H1 (cell line): ENCODE measurements around the gene SVIL. TPM values are rescaled to one million over a fixed set of nuclear protein-coding genes. Genes with fewer than 3 reads are reported as not detected.
A peak's percentile ranks its signal among the peaks of the same experiment; 100 is the strongest.

Experiments used
- CTCF ChIA-PET: fragments of 300-600 bp; sonication (Branson Sonifier 250); formaldehyde crosslinking; loops from one replicate; lab custom pipeline; 2021; ENCODE audit not compliant: partially characterized antibody; lab: Charles Lee
- POLR2A ChIA-PET: fragments of 300-600 bp; sonication (Branson Sonifier 250); formaldehyde crosslinking; loops from one replicate; lab custom pipeline; 2021; ENCODE audit warnings: inconsistent platforms; ENCODE audit not compliant: partially characterized antibody; lab: Charles Lee
- DNase-seq, 2 experiments: peaks; one replicate each; pipeline versions ENCODE4 v3.0.0 to v3.0.0-alpha.2; 2010 to 2022; ENCODE audit warnings: low spot score in 2 of 2, low read depth in 1 of 2, mixed read lengths in 1 of 2
- FAIRE-seq: peaks from 2 replicates; lab custom pipeline; 2011; peaks lifted over from hg19 to GRCh38; lab: Jason Lieb, UNC
- H2AFZ ChIP-seq: 2 replicates; pipeline ENCODE4 v1.8.1; 2012; ENCODE audit warnings: low read length, inconsistent platforms
- H2AK5ac ChIP-seq: 2 replicates; pipeline ENCODE4 v1.6.1; 2013; ENCODE audit warnings: low read depth, low read length
- H2BK120ac ChIP-seq: replicated peaks from 2 replicates; pipeline ENCODE3; 2013; ENCODE audit warnings: low read depth, low read length, inconsistent platforms
- H2BK12ac ChIP-seq: 2 replicates; pipeline ENCODE4 v1.6.1; 2013; ENCODE audit warnings: low read depth, low read length
- H2BK15ac ChIP-seq: 2 replicates; pipeline ENCODE4 v1.6.1; 2013; ENCODE audit warnings: low read length
- H2BK20ac ChIP-seq: 2 replicates; pipeline ENCODE4 v1.6.1; 2013; ENCODE audit warnings: low read length
- H2BK5ac ChIP-seq: 2 replicates; pipeline ENCODE4 v1.6.1; 2013; ENCODE audit warnings: low read depth, low read length
- H3K14ac ChIP-seq: 2 replicates; pipeline ENCODE4 v1.6.1; 2013; ENCODE audit warnings: inconsistent platforms; ENCODE audit not compliant: insufficient read length
- H3K18ac ChIP-seq: 2 replicates; pipeline ENCODE4 v1.6.1; 2013; ENCODE audit warnings: low read length; ENCODE audit errors: extremely low read depth
- H3K23ac ChIP-seq: 2 replicates; pipeline ENCODE4 v1.6.1; 2013; ENCODE audit warnings: inconsistent platforms; ENCODE audit not compliant: insufficient read length
- H3K23me2 ChIP-seq: 2 replicates; pipeline ENCODE4 v1.6.1; 2013; ENCODE audit warnings: low read depth, low read length
- H3K27ac ChIP-seq: 2 replicates; pipeline ENCODE4 v1.6.1; 2011; ENCODE audit warnings: low read depth, low read length, inconsistent platforms
- H3K27me3 ChIP-seq, 4 experiments: replicated peaks in 1 of 4; 1 replicate in 1 of 4; 2 replicates in 3 of 4; pipeline versions ENCODE4 v1.6.1 to v1.8.1; 2011 to 2013; ENCODE audit warnings: low read length in 3 of 4, mild to moderate bottlenecking in 3 of 4, inconsistent platforms in 2 of 4, mixed read lengths in 2 of 4, moderate library complexity in 1 of 4; ENCODE audit not compliant: control insufficient read depth in 3 of 4, insufficient read depth in 3 of 4; ENCODE audit errors: extremely low read depth in 1 of 4
- H3K36me3 ChIP-seq, 4 experiments: 2 replicates each; pipeline versions ENCODE4 v1.6.1 to v1.8.1; 2011 to 2013; ENCODE audit warnings: mild to moderate bottlenecking in 4 of 4, low read length in 3 of 4, moderate library complexity in 2 of 4, control low read depth in 1 of 4, inconsistent platforms in 1 of 4; ENCODE audit not compliant: insufficient read depth in 4 of 4, control insufficient read depth in 2 of 4
- H3K4ac ChIP-seq: replicated peaks from 2 replicates; pipeline ENCODE3; 2013; ENCODE audit warnings: low read length, low read depth, mixed read lengths, inconsistent platforms; ENCODE audit not compliant: insufficient read length
- H3K4me1 ChIP-seq, 4 experiments: replicated peaks in 1 of 4; 1 replicate in 1 of 4; 2 replicates in 3 of 4; pipeline versions ENCODE4 v1.6.1 to v1.8.1; 2011 to 2013; ENCODE audit warnings: low read length in 3 of 4, inconsistent platforms in 2 of 4, mixed read lengths in 1 of 4; ENCODE audit not compliant: insufficient read depth in 4 of 4, control insufficient read depth in 3 of 4
- H3K4me2 ChIP-seq, 2 experiments: 2 replicates each; pipeline versions ENCODE4 v1.6.1 to v1.8.1; 2011 to 2013; ENCODE audit warnings: low read depth in 2 of 2, low read length in 2 of 2, control low read depth in 1 of 2, inconsistent platforms in 1 of 2, mild to moderate bottlenecking in 1 of 2; ENCODE audit not compliant: insufficient read depth in 1 of 2
- H3K4me3 ChIP-seq, 4 experiments: fragments of 200-600, 300-600 bp in 1 of 4; sonication (generic), shearing (Covaris generic), sonication (Bioruptor Twin) in 1 of 4; 2 replicates each; pipeline versions ENCODE4 v1.5.1 to v1.8.1; 2011 to 2016; ENCODE audit warnings: low read length in 4 of 4, low read depth in 3 of 4, control low read depth in 2 of 4, inconsistent platforms in 2 of 4, mild to moderate bottlenecking in 2 of 4, mixed read lengths in 1 of 4, moderate library complexity in 1 of 4; ENCODE audit not compliant: insufficient read depth in 2 of 4; ENCODE audit errors: extremely low read depth in 1 of 4
- H3K56ac ChIP-seq: replicated peaks from 2 replicates; pipeline ENCODE3; 2013; ENCODE audit warnings: low read depth, mild to moderate bottlenecking, mixed read lengths, low read length, inconsistent platforms; ENCODE audit not compliant: insufficient read length
- H3K79me1 ChIP-seq: 2 replicates; pipeline ENCODE4 v1.6.1; 2013; ENCODE audit warnings: low read depth, low read length, control low read depth
- H3K79me2 ChIP-seq, 2 experiments: 2 replicates each; pipeline versions ENCODE4 v1.6.1 to v1.8.1; 2012 to 2013; ENCODE audit warnings: low read length in 2 of 2, mild to moderate bottlenecking in 2 of 2, inconsistent platforms in 1 of 2; ENCODE audit not compliant: insufficient read depth in 2 of 2, control insufficient read depth in 1 of 2
- H3K9ac ChIP-seq, 4 experiments: replicated peaks in 1 of 4; 1 replicate in 1 of 4; 2 replicates in 3 of 4; pipeline versions ENCODE4 v1.6.1 to v1.8.1; 2011 to 2013; ENCODE audit warnings: low read depth in 3 of 4, low read length in 3 of 4, control low read depth in 2 of 4, mild to moderate bottlenecking in 2 of 4, moderate library complexity in 2 of 4, inconsistent platforms in 1 of 4; ENCODE audit errors: extremely low read depth in 1 of 4
- H3K9me3 ChIP-seq, 2 experiments: 2 replicates each; pipeline versions ENCODE4 v1.6.1 to v1.8.1; 2012 to 2013; ENCODE audit warnings: mild to moderate bottlenecking in 2 of 2, moderate library complexity in 2 of 2, control low read depth in 1 of 2, inconsistent platforms in 1 of 2, low read depth in 1 of 2, low read length in 1 of 2, mixed read lengths in 1 of 2; ENCODE audit not compliant: insufficient read depth in 2 of 2
- H4K20me1 ChIP-seq, 2 experiments: replicated peaks in 1 of 2; 2 replicates each; pipeline versions ENCODE3 to v1.8.1; 2011 to 2013; ENCODE audit warnings: inconsistent platforms in 2 of 2, low read length in 2 of 2, mild to moderate bottlenecking in 1 of 2; ENCODE audit not compliant: insufficient read depth in 2 of 2, control insufficient read depth in 1 of 2
- H4K5ac ChIP-seq: 2 replicates; pipeline ENCODE4 v1.6.1; 2013; ENCODE audit warnings: low read length, low read depth, mixed read lengths, inconsistent platforms; ENCODE audit not compliant: insufficient read length
- H4K8ac ChIP-seq: 2 replicates; pipeline ENCODE4 v1.8.0; 2013; ENCODE audit warnings: mild to moderate bottlenecking, moderate library complexity, low read length, inconsistent platforms; ENCODE audit not compliant: insufficient read depth; ENCODE audit errors: extremely low read depth
- H4K91ac ChIP-seq: replicated peaks from 2 replicates; pipeline ENCODE3; 2013; ENCODE audit warnings: low read length, mixed read lengths, inconsistent platforms; ENCODE audit not compliant: insufficient read length
- ASH2L ChIP-seq: fragments of 200-600, 300-600 bp; sonication (generic); IDR thresholded peaks from one replicate; pipeline ENCODE4 v1.7.1; 2017; ENCODE audit warnings: low read length
- ATF3 ChIP-seq: IDR thresholded peaks from 2 replicates; pipeline ENCODE4 v1.6.1; 2011; ENCODE audit warnings: low read depth, mild to moderate bottlenecking, low read length; ENCODE audit not compliant: insufficient read depth
- CEBPB ChIP-seq: IDR thresholded peaks from 2 replicates; pipeline ENCODE4 v1.6.1; 2012; ENCODE audit warnings: low read depth, low read length
- EP300 ChIP-seq, 2 experiments: IDR thresholded peaks; 1 replicate in 1 of 2; 2 replicates in 1 of 2; pipeline ENCODE4 v1.6.1; 2011 to 2012; ENCODE audit warnings: low read depth in 2 of 2, low read length in 2 of 2, mild to moderate bottlenecking in 2 of 2, borderline replicate concordance in 1 of 2, inconsistent platforms in 1 of 2, moderate library complexity in 1 of 2
- GTF2F1 ChIP-seq: IDR thresholded peaks from 2 replicates; pipeline ENCODE4 v1.6.1; 2012; ENCODE audit warnings: low read depth, low read length, improper control_type of control experiment, borderline replicate concordance
- KDM1A ChIP-seq: fragments of 200-600, 300-600 bp; sonication (generic); IDR thresholded peaks from 2 replicates; pipeline ENCODE4 v1.7.1; 2016; ENCODE audit warnings: mild to moderate bottlenecking, low read length, borderline replicate concordance
- KDM5A ChIP-seq: fragments of 200-600 bp; IDR thresholded peaks from 2 replicates; pipeline ENCODE4 v1.7.1; 2012; ENCODE audit warnings: mild to moderate bottlenecking, low read length, inconsistent platforms, mixed read lengths
- RAD21 ChIP-seq, 2 experiments: IDR thresholded peaks in 1 of 2; conservative IDR thresholded peaks in 1 of 2; 2 replicates each; pipeline ENCODE4 v1.6.1; 2011; ENCODE audit warnings: low read depth in 2 of 2, low read length in 2 of 2, improper control_type of control experiment in 1 of 2, inconsistent platforms in 1 of 2, mild to moderate bottlenecking in 1 of 2, moderate library complexity in 1 of 2
- RNF2 ChIP-seq: fragments of 200-900, 300-1000 bp; sonication (generic); IDR thresholded peaks from 2 replicates; pipeline ENCODE4 v1.7.1; 2016; ENCODE audit warnings: borderline replicate concordance, low read depth, mild to moderate bottlenecking, antibody characterized with exemption, low read length; ENCODE audit not compliant: poor library complexity, severe bottlenecking; ENCODE audit errors: missing control alignments
- SP2 ChIP-seq: IDR thresholded peaks from 2 replicates; pipeline ENCODE4 v1.6.1; 2012; ENCODE audit warnings: mild to moderate bottlenecking, low read length, inconsistent platforms
- USF2 ChIP-seq: IDR thresholded peaks from 2 replicates; pipeline ENCODE4 v1.6.1; 2011; ENCODE audit warnings: low read length, improper control_type of control experiment
- WGBS, 2 experiments: shearing (Covaris generic) in 1 of 2; methylation state at CpG; one replicate each; pipeline versions ENCODE4 v1.1.6 to v1.1.7; 2013 to 2015; ENCODE audit warnings: low lambda C conversion rate in 2 of 2, mixed read lengths in 2 of 2, inconsistent platforms in 1 of 2, low coverage in 1 of 2, missing lambda C conversion rate in 1 of 2; ENCODE audit not compliant: insufficient replicate concordance in 2 of 2, insufficient coverage in 1 of 2, insufficient read length in 1 of 2; ENCODE audit errors: extremely low coverage in 1 of 2, missing lambda C conversion rate in 1 of 2; 5-methylcytosine and 5-hydroxymethylcytosine counted together
- polyA plus RNA-seq, 7 experiments: library from polyadenylated mRNA; depleted of rRNA in 3 of 7; stranded (reverse) in 5 of 7; unstranded in 2 of 7; fragments of >200 nt in 5 of 7; fragments of 200-250 nt in 2 of 7; gene quantifications; 1 replicate in 5 of 7; 2 replicates in 1 of 7; 4 replicates in 1 of 7; pipeline versions ENCODE4 v1.2.1 to v1.2.3, GENCODE V29; 2011 to 2013; ENCODE audit warnings: missing spikeins in 2 of 7, mixed read lengths in 2 of 7
- total RNA-seq: library from RNA; stranded (reverse); fragmentation: NEBNext Ultra II Directional; extraction: Animal tissue kit (Norgen Biotek cat#: 25700); gene quantifications from 2 replicates; pipeline ENCODE4 v1.2.1, GENCODE V29; 2021

The SVIL gene
- total and polyA plus RNA-seq, 2 of the 8 experiments (the other 6 are each of a cell fraction or from before 2014, with no cell fraction given): 4.7 to 15.4 TPM

GRCh38 chr10:29666201-29666600, 31.4 kb upstream of the SVIL start:
- no peak overlapping the region; the same call in 1 of the 2 replicates for H3K27ac ChIP-seq
- peak overlapping the region; percentile 55; the same call in 1 of the 2 replicates for H2BK20ac ChIP-seq
- TF ChIP-seq GTF2F1 (no peak), SP2 (no peak), CEBPB (no peak), KDM1A (no peak), KDM5A (no peak), EP300 (IDR thresholded peaks at IDR 0.05; ENCODE audit: borderline replicate concordance in 1 of 2, low read depth in 2 of 2, low read length in 2 of 2) (no peak), RNF2 (no peak), ASH2L (no peak), ATF3 (no peak), RAD21 (IDR thresholded peaks at IDR 0.05 in 1 of 2, conservative IDR thresholded peaks at IDR 0.05 in 1 of 2; ENCODE audit: low read depth in 2 of 2, low read length in 2 of 2) (no peak), USF2 (no peak)

More at GRCh38 chr10:29666201-29666600, 31.4 kb upstream of the SVIL start:
- Histone ChIP-seq H3K23ac (no peak overlapping the region), H2BK120ac (peak overlapping the region; percentile 91), H3K79me2 (no peaks in the 10 kb centered on the region), H3K9me3 (no peaks in the 10 kb centered on the region), H3K4me3 (no peak overlapping the region), H3K79me1 (peaks cover 2% of the 10 kb centered on the region; the same call in 1 of the 2 replicates), H3K4me2 (no peak overlapping the region), H2AFZ (no peak overlapping the region), H4K20me1 (no peaks in the 10 kb centered on the region), H2BK12ac (peak overlapping the region; percentile 96; the same call in 1 of the 2 replicates), H4K8ac (no peak overlapping the region), H3K14ac (no peak overlapping the region), H2BK15ac (peak overlapping the region; percentile 25; the same call in 1 of the 2 replicates), H3K23me2 (no peaks in the 10 kb centered on the region), H3K4ac (peak overlapping the region; percentile 6), H3K4me1 (peaks cover 2 to 7% (median 6%) of the 10 kb centered on the region in 4 experiments; a peak in 4 of 7 replicates), H3K18ac (peak overlapping the region; percentile 48; the same call in 1 of the 2 replicates), H4K91ac (peak overlapping the region; percentile 68), H2BK5ac (no peak overlapping the region), H2AK5ac (peak overlapping the region; percentile 47; the same call in 1 of the 2 replicates), H4K5ac (no peak overlapping the region), H3K27me3 (no peaks in the 10 kb centered on the region), H3K56ac (no peak overlapping the region), H3K9ac (no peak overlapping the region), H3K36me3 (no peaks in the 10 kb centered on the region; a peak in 1 of 8 replicates)
- 92% methylated on average over 7 of the region's 7 CpGs; no CpG with 5 or more reads in 1 of the 2 experiments for WGBS, 2 experiments
- no peak for FAIRE-seq
- no peak for DNase-seq
- ChIA-PET POLR2A (no interaction called here), CTCF (interaction anchor here (0.9 to 2.6 kb wide), 4 partner anchors 29 to 152 kb away, joined by 3 to 7 read pairs (median 3); no protein-coding TSS in a partner anchor)
